Naive B cell (primary cell): ENCODE results near the gene PDZRN4. TPM values are rescaled to one million over a fixed set of nuclear protein-coding genes. Genes with fewer than 3 reads are reported as not detected.
A peak's percentile ranks its signal among the peaks of the same experiment; 100 is the strongest.
"Not testable (repeated sequence)": the region's sequence is repeated elsewhere in the genome, so short reads cannot be mapped to it uniquely, and the experiment has no call there.

ENCODE experiments used
- ATAC-seq, 2 donors: fragments of 150-1000 bp; cut with Tn5 transposase; 2 replicates each; pipeline ENCODE4 v1.10.0; 2021; ENCODE audit warnings: low read depth in 2 of 2, mild to moderate bottlenecking in 2 of 2, moderate library complexity in 2 of 2
- DNase-seq: peaks from one replicate; pipeline ENCODE4 v3.0.0; 2022
- H3K27ac Mint-ChIP-seq, 6 donors: one replicate each; pipeline ENCODE4 v1.8.0; 2020 to 2022; ENCODE audit warnings: mild to moderate bottlenecking in 6 of 6, mixed read lengths in 6 of 6, moderate library complexity in 5 of 6, inconsistent platforms in 2 of 6
- H3K27me3 Mint-ChIP-seq, 3 donors: one replicate each; pipeline ENCODE4 v1.8.0; 2021 to 2022; ENCODE audit warnings: mixed read lengths in 3 of 3, mild to moderate bottlenecking in 1 of 3
- H3K36me3 Mint-ChIP-seq, 2 donors: one replicate each; pipeline ENCODE4 v1.8.0; 2020 to 2022; ENCODE audit warnings: mixed read lengths in 2 of 2, inconsistent platforms in 1 of 2, mild to moderate bottlenecking in 1 of 2
- H3K4me1 Mint-ChIP-seq, 3 donors: one replicate each; pipeline ENCODE4 v1.8.0; 2020 to 2022; ENCODE audit warnings: mixed read lengths in 3 of 3, inconsistent platforms in 1 of 3, mild to moderate bottlenecking in 1 of 3, moderate library complexity in 1 of 3
- H3K4me3 Mint-ChIP-seq, 8 donors: one replicate each; pipeline ENCODE4 v1.8.0; 2020 to 2022; ENCODE audit warnings: mild to moderate bottlenecking in 8 of 8, mixed read lengths in 8 of 8, moderate library complexity in 8 of 8, inconsistent platforms in 2 of 8
- H3K9me3 Mint-ChIP-seq, 7 donors: one replicate each; pipeline ENCODE4 v1.8.0; 2020 to 2022; ENCODE audit warnings: mixed read lengths in 7 of 7, mild to moderate bottlenecking in 5 of 7, inconsistent platforms in 2 of 7, moderate library complexity in 1 of 7
- polyA plus RNA-seq, 6 donors: library from polyadenylated mRNA; unstranded; fragments of 300-500 nt; fragmentation: Illumina TruSeq; gene quantifications; one replicate each; pipeline ENCODE4 v1.2.3, GENCODE V29; 2021; ENCODE audit warnings: low read depth in 6 of 6

The PDZRN4 gene
- polyA plus RNA-seq, 6 donors from 2014 or later = not detected

DNA sequence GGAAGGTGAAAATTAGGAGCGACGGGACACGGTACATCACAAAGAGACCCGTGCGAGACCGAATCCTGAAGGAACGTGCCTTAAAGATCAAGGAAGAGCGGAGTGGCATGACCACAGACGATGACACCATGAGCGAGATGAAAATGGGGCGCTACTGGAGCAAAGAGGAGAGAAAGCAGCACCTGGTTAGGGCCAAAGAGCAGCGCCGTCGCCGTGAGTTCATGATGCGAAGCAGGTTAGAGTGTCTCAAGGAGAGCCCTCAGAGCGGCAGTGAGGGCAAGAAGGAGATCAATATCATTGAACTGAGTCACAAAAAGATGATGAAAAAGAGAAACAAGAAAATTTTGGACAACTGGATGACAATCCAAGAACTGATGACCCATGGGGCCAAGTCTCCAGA is 385.3 kb downstream of the PDZRN4 start:
- ATAC-seq (no peak), DNase-seq (no peak)
- Mint-ChIP-seq H3K9me3 (no peaks in the 10 kb centered on the region), H3K36me3 (no peaks in the 10 kb centered on the region), H3K4me1 (no peaks in the 10 kb centered on the region), H3K27ac (no peak overlapping the region), H3K27me3 (no peaks in the 10 kb centered on the region), H3K4me3 (no peak overlapping the region)

DNA sequence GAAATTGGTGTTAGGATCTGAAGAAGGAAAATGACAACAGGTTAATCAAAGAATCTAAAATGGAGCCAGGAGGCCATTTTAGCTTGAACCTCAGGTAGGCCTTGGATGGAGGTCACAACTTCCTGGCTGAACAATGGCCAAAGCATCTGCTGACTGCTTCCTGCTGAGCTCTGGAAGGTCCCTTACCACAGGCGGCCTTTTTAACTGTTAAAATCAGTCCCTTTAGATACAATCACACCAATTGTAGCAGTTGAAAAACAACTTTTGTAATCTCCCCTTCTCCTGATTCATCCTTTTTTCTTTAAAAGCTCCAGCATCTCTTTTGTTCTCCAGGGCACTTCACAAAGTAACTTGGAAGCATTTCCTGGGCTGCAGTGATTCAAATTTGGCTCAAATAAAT is 388.8 kb downstream of the PDZRN4 start:
- H3K27me3 Mint-ChIP-seq = no peaks in the 10 kb centered on the region
- H3K4me1 Mint-ChIP-seq = no peaks in the 10 kb centered on the region
- no peak overlapping the region for H3K4me3 Mint-ChIP-seq
- no peak for ATAC-seq
- H3K27ac Mint-ChIP-seq = no peak overlapping the region
- no peaks in the 10 kb centered on the region for H3K9me3 Mint-ChIP-seq
- DNase-seq = no peak
- no peaks in the 10 kb centered on the region for H3K36me3 Mint-ChIP-seq

GRCh38 chr12:41577995-41578394 is 389.9 kb downstream of the PDZRN4 start:
- no peaks in the 10 kb centered on the region for H3K9me3 Mint-ChIP-seq
- no peaks in the 10 kb centered on the region for H3K4me1 Mint-ChIP-seq
- no peak overlapping the region for H3K4me3 Mint-ChIP-seq
- no peaks in the 10 kb centered on the region for H3K27me3 Mint-ChIP-seq
- no peaks in the 10 kb centered on the region for H3K36me3 Mint-ChIP-seq
- ATAC-seq (no peak), DNase-seq (no peak)
- H3K27ac Mint-ChIP-seq = no peak overlapping the region

DNA sequence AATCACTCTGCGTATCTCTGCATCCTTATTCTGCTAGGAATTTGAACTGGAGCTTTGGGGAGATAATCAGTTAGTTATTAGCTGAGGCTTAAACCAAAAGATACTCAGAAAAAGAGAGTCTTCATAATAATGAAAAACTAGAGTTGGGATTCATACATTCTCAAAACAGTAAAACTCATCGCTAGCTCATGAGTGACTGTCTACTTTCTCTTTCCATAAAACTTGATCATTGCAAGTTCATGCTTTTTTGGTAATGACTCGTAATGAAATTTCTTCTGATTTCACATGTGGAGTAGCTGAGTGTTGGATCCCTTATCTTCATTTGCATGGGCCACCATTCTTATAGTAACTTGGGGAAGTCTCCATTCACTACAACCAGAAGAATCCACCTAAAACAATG is 397.7 kb downstream of the PDZRN4 start:
- H3K4me1 Mint-ChIP-seq = no peaks in the 10 kb centered on the region
- ATAC-seq = no peak
- no peaks in the 10 kb centered on the region for H3K27me3 Mint-ChIP-seq

GRCh38 chr12:41587574-41587973 is 399.5 kb downstream of the PDZRN4 start:
- no peaks in the 10 kb centered on the region for H3K27me3 Mint-ChIP-seq
- no peak for ATAC-seq
- H3K9me3 Mint-ChIP-seq = no peaks in the 10 kb centered on the region
- H3K36me3 Mint-ChIP-seq = no peaks in the 10 kb centered on the region
- no peaks in the 10 kb centered on the region for H3K4me1 Mint-ChIP-seq
- no peak overlapping the region for H3K4me3 Mint-ChIP-seq
- no peak overlapping the region for H3K27ac Mint-ChIP-seq
- no peak for DNase-seq

More for the DNA sequence above, 397.7 kb downstream of the PDZRN4 start:
- H3K27ac Mint-ChIP-seq = no peak overlapping the region
- DNase-seq = no peak
- H3K9me3 Mint-ChIP-seq = no peaks in the 10 kb centered on the region
- no peak overlapping the region for H3K4me3 Mint-ChIP-seq
- no peaks in the 10 kb centered on the region for H3K36me3 Mint-ChIP-seq

DNA sequence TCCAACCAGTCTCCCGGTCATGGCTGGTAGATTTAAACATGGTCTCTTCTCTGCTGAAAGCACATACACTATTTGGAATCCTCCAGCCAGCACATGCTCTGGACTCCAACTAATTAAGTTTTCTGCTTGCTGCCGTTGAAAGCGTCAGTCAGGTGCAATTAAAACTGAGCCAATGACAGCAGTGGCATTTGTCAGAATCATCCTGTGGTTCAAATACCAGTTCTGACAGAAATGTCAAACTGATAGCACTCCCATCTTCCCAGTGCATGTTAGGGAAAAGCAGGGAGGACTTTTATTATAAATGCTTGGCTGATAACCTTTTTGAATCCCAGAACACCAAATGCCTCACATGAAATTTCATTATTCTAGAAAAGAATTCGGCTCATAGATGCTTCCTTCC is 401.8 kb downstream of the PDZRN4 start:
- H3K27ac Mint-ChIP-seq = no peak overlapping the region
- no peaks in the 10 kb centered on the region for H3K27me3 Mint-ChIP-seq
- ATAC-seq = no peak
- no peak overlapping the region for H3K4me3 Mint-ChIP-seq
- no peaks in the 10 kb centered on the region for H3K9me3 Mint-ChIP-seq
- DNase-seq = no peak
- no peaks in the 10 kb centered on the region for H3K4me1 Mint-ChIP-seq
- no peaks in the 10 kb centered on the region for H3K36me3 Mint-ChIP-seq

DNA sequence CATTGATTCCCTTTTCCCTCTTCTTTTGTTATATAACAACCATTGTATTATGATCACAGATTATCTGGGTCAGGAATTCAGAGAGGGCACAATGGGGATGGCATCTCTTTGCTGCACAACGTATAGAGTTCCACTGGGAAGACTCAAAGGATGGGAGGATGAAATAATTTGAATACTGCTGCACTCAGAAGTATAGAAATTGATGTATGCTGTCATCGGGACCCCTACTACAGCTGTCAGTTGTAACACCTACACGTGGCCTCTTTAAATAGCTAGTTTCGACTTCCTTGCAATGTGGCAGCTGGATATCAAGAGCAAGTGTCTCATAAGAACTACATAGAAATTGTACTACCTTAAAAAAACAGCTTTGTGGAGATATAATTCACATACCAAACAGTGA is 408.1 kb downstream of the PDZRN4 start:
- H3K27ac Mint-ChIP-seq = no peak overlapping the region
- ATAC-seq (no peak), DNase-seq (no peak)
- no peak overlapping the region for H3K4me3 Mint-ChIP-seq
- H3K36me3 Mint-ChIP-seq = no peaks in the 10 kb centered on the region
- H3K27me3 Mint-ChIP-seq = no peaks in the 10 kb centered on the region
- H3K4me1 Mint-ChIP-seq = no peaks in the 10 kb centered on the region
- peaks cover 0 to 5% (median 0%) of the 10 kb centered on the region in 7 donors for H3K9me3 Mint-ChIP-seq

DNA sequence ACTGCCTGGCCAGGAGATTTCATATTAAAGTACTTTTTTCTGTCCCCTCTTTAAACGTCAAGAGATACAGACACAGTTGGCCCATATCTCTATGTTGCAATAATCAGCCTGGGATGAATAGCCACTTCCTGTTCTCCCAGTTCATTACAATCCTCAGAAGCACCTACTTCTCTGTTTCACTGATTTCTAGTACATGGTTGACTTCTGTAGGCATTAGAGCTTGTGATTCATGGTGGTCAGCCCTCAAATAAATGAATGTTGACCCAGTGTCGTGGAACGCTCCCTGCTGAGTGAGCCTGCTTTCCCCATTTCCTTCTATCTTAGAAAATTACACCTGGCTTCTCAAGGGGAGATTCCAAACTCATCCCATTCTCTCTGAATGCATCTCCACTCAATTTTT is 416.7 kb downstream of the PDZRN4 start:
- no peak for DNase-seq
- Mint-ChIP-seq H3K4me3 (no peak overlapping the region), H3K4me1 (no peaks in the 10 kb centered on the region), H3K9me3 (peaks cover 0 to 5% (median 0%) of the 10 kb centered on the region in 7 donors), H3K27ac (no peak overlapping the region), H3K36me3 (no peaks in the 10 kb centered on the region), H3K27me3 (peaks cover 0 to 5% (median 0%) of the 10 kb centered on the region in 3 donors)
- no peak for ATAC-seq

- Mint-ChIP-seq H3K9me3 (peaks cover 0 to 4% (median 0%) of the 10 kb centered on the region in 7 donors), H3K4me3 (no peak overlapping the region), H3K36me3 (no peaks in the 10 kb centered on the region), H3K27me3 (peaks cover 0 to 5% (median 0%) of the 10 kb centered on the region in 3 donors), H3K27ac (no peak overlapping the region), H3K4me1 (no peaks in the 10 kb centered on the region)
- DNase-seq (no peak), ATAC-seq (peak in 1 of 2 donors; percentile 14)
Observed at GRCh38 chr12:41605545-41606305, 417.6 kb downstream of the PDZRN4 start.

- Mint-ChIP-seq H3K4me1 (no peaks in the 10 kb centered on the region), H3K9me3 (no peaks in the 10 kb centered on the region), H3K4me3 (no peak overlapping the region), H3K27ac (no peak overlapping the region), H3K27me3 (peaks cover 0 to 5% (median 0%) of the 10 kb centered on the region in 3 donors), H3K36me3 (no peaks in the 10 kb centered on the region)
- ATAC-seq = no peak
- DNase-seq = no peak
Observed at GRCh38 chr12:41606468-41607445, 418.6 kb downstream of the PDZRN4 start.

DNA sequence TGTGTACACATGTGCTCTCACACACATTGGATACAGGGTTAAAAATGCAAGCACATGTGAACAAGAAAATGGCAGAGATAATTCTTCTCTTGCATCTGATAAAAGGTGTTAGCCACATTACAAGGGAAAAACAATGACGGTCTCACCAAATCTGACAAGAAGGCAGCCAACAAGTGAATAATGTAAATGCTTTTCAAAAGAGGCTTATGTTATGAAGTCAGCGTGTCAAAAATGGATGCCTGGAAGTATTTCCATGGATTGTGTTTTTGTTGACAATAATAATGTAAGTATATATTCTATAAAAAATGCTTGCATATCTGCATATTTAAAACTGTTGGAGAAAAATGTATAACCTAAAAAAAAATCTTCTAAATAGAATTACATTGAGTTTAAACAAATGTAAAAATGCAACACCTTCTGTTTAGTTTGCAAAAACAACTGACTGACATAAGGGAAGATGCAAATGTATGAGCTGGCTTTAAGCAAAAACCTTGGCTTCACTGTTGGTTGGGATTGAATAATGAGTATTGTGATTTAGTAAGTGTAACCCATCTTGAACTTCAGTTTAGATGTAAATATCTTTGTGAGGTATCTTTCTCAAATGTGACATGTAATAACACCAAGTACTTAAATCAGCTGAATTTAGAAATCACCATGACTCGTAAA is 424.9 kb downstream of the PDZRN4 start:
- ATAC-seq (no peak), DNase-seq (no peak)
- no peaks in the 10 kb centered on the region for H3K4me1 Mint-ChIP-seq
- H3K27ac Mint-ChIP-seq = no peak overlapping the region
- H3K27me3 Mint-ChIP-seq = peaks cover 0 to 4% (median 1%) of the 10 kb centered on the region in 3 donors
- no peaks in the 10 kb centered on the region for H3K36me3 Mint-ChIP-seq
- H3K4me3 Mint-ChIP-seq = no peak overlapping the region
- H3K9me3 Mint-ChIP-seq = peaks cover 0 to 5% (median 0%) of the 10 kb centered on the region in 7 donors

DNA sequence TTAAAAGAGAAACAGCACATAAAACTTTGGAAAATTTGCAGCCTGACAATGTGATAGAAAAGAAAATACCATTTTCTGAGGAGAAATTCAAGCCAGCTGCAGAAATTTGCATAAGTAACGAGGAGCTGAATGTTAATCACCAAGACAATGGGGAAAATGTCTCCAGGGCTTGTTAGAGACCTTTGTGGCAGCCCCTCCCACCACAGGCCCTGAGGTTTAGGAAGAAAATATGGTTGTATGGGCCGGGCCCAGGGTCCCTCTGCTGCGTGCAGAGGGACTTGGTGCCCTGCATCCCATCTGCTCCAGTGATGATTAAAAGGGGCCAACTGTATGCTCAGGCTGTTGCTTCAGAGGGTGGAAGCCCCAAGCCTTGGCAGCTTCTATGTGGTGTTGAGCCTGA is 427.1 kb downstream of the PDZRN4 start:
- H3K9me3 Mint-ChIP-seq = not testable (repeated sequence)

GRCh38 chr12:41619705-41620104 is 431.6 kb downstream of the PDZRN4 start:
- ATAC-seq (no peak), DNase-seq (no peak)
- no peak overlapping the region for H3K27ac Mint-ChIP-seq
- H3K4me1 Mint-ChIP-seq = no peaks in the 10 kb centered on the region
- H3K36me3 Mint-ChIP-seq = no peaks in the 10 kb centered on the region
- no peak overlapping the region for H3K4me3 Mint-ChIP-seq
- H3K9me3 Mint-ChIP-seq = peaks cover 0 to 6% (median 2%) of the 10 kb centered on the region in 7 donors
- peaks cover 0 to 8% (median 0%) of the 10 kb centered on the region in 3 donors for H3K27me3 Mint-ChIP-seq

More for the DNA sequence above, 427.1 kb downstream of the PDZRN4 start:
- DNase-seq, ATAC-seq, H3K36me3 Mint-ChIP-seq, H3K27ac Mint-ChIP-seq, H3K4me1 Mint-ChIP-seq, H3K27me3 Mint-ChIP-seq, H3K4me3 Mint-ChIP-seq: not testable (repeated sequence)
